Activated naive CD8-positive, alpha-beta T cell treated with anti-CD3 and anti-CD28 coated beads, Interleukin-2, amount 50 U/mL, for 24 hours (primary cell): ENCODE data around the gene TP53BP1.
A peak's percentile ranks its signal among the peaks of the same experiment; 100 is the strongest.

Experiments used
- ATAC-seq: fragments of 150-1000 bp; cut with Tn5 transposase; one replicate; pipeline ENCODE4 v1.10.0; 2021
- DNase-seq: peaks from one replicate; pipeline ENCODE4 v3.0.0; 2021
- H3K27ac Mint-ChIP-seq: one replicate; pipeline ENCODE4 v1.8.0; 2021; ENCODE audit warnings: mild to moderate bottlenecking, mixed read lengths
- H3K27me3 Mint-ChIP-seq: one replicate; pipeline ENCODE4 v1.8.0; 2021; ENCODE audit warnings: mixed read lengths
- H3K36me3 Mint-ChIP-seq: one replicate; pipeline ENCODE4 v1.8.0; 2021; ENCODE audit warnings: low read depth, mixed read lengths
- H3K4me1 Mint-ChIP-seq: one replicate; pipeline ENCODE4 v1.8.0; 2021; ENCODE audit warnings: mixed read lengths
- H3K4me3 Mint-ChIP-seq: one replicate; pipeline ENCODE4 v1.8.0; 2021; ENCODE audit warnings: mild to moderate bottlenecking, moderate library complexity, mixed read lengths
- H3K9me3 Mint-ChIP-seq: one replicate; pipeline ENCODE4 v1.8.0; 2021; ENCODE audit warnings: mixed read lengths

TP53BP1 gene

GRCh38 chr15:43390723-43391122 is 102.2 kb downstream of the TP53BP1 start:
- no peak overlapping the region for H3K27ac Mint-ChIP-seq
- H3K9me3 Mint-ChIP-seq, result no peaks in the 10 kb centered on the region

GRCh38 chr15:43383070-43383469 is 109.9 kb downstream of the TP53BP1 start:
- Mint-ChIP-seq H3K4me3 (no peak overlapping the region), H3K27ac (no peak overlapping the region), H3K36me3 (peaks cover 63% of the 10 kb centered on the region), H3K9me3 (no peaks in the 10 kb centered on the region), H3K27me3 (no peaks in the 10 kb centered on the region), H3K4me1 (no peaks in the 10 kb centered on the region)
- ATAC-seq, result no peak
- DNase-seq, result no peak

More at GRCh38 chr15:43390723-43391122, 102.2 kb downstream of the TP53BP1 start:
- DNase-seq, result no peak
- Mint-ChIP-seq H3K4me1 (no peaks in the 10 kb centered on the region), H3K27me3 (no peaks in the 10 kb centered on the region), H3K36me3 (peaks cover 52% of the 10 kb centered on the region), H3K4me3 (no peak overlapping the region)
- ATAC-seq, result no peak

GRCh38 chr15:43382310-43382709 is 110.6 kb downstream of the TP53BP1 start:
- Mint-ChIP-seq H3K36me3 (peaks cover 62% of the 10 kb centered on the region), H3K4me3 (no peak overlapping the region)
- no peak for DNase-seq

GRCh38 chr15:43378601-43379000 is 114.4 kb downstream of the TP53BP1 start:
- Mint-ChIP-seq H3K4me3 (no peak overlapping the region), H3K4me1 (peaks cover 4% of the 10 kb centered on the region), H3K36me3 (peaks cover 43% of the 10 kb centered on the region), H3K27me3 (no peaks in the 10 kb centered on the region), H3K27ac (no peak overlapping the region), H3K9me3 (no peaks in the 10 kb centered on the region)
- DNase-seq (no peak), ATAC-seq (no peak)

More at GRCh38 chr15:43382310-43382709, 110.6 kb downstream of the TP53BP1 start:
- Mint-ChIP-seq H3K4me1 (no peaks in the 10 kb centered on the region), H3K9me3 (no peaks in the 10 kb centered on the region), H3K27me3 (no peaks in the 10 kb centered on the region), H3K27ac (no peak overlapping the region)
- ATAC-seq, result no peak

GRCh38 chr15:43376017-43376705 is 116.8 kb downstream of the TP53BP1 start:
- no peaks in the 10 kb centered on the region for H3K27me3 Mint-ChIP-seq
- peak; percentile 67 for ATAC-seq
- peaks cover 22% of the 10 kb centered on the region for H3K4me1 Mint-ChIP-seq
- H3K36me3 Mint-ChIP-seq, result peaks cover 39% of the 10 kb centered on the region
- peak; percentile 21 for DNase-seq
- H3K27ac Mint-ChIP-seq, result no peak overlapping the region
- H3K9me3 Mint-ChIP-seq, result no peaks in the 10 kb centered on the region
- H3K4me3 Mint-ChIP-seq, result no peak overlapping the region

GRCh38 chr15:43370975-43371974 is 121.7 kb downstream of the TP53BP1 start, which contains the start of the genes TUBGCP4 and ZSCAN29:
Gene TUBGCP4 (plus strand): TSS chr15:43371101. CDS start chr15:43371355, 254 bp downstream.
Gene ZSCAN29 (minus strand): TSS chr15:43371043. CDS start chr15:43369913, 1,130 bp downstream.
- Mint-ChIP-seq H3K4me1 (peaks cover 48% of the 10 kb centered on the region), H3K36me3 (peaks cover 43% of the 10 kb centered on the region)

GRCh38 chr15:43370310-43370974 is 122.5 kb downstream of the TP53BP1 start:
- Mint-ChIP-seq H3K27ac (peak overlapping the region; percentile 81), H3K27me3 (no peaks in the 10 kb centered on the region), H3K9me3 (peaks cover 24% of the 10 kb centered on the region), H3K4me1 (peaks cover 49% of the 10 kb centered on the region), H3K4me3 (peak overlapping the region; percentile 90), H3K36me3 (peaks cover 48% of the 10 kb centered on the region)
- DNase-seq (peak; percentile 9), ATAC-seq (peak; percentile 60)

More at GRCh38 chr15:43370975-43371974, 121.7 kb downstream of the TP53BP1 start, which contains the start of the genes TUBGCP4 and ZSCAN29:
- Mint-ChIP-seq H3K27ac (peak within 1 kb of the TSS; percentile 81), H3K27me3 (no peaks in the 10 kb centered on the region), H3K4me3 (peak within 1 kb of the TSS; percentile 90), H3K9me3 (peaks cover 22% of the 10 kb centered on the region)
- peak; percentile 85 for DNase-seq
- ATAC-seq, result peak; percentile 93

- Mint-ChIP-seq H3K9me3 (peaks cover 59% of the 10 kb centered on the region), H3K36me3 (peaks cover 92% of the 10 kb centered on the region)
- no peak for DNase-seq
Observed at GRCh38 chr15:43361313-43361903, 131.5 kb downstream of the TP53BP1 start.

GRCh38 chr15:43360821-43361220 is 132.1 kb downstream of the TP53BP1 start:
- no peak for ATAC-seq
- H3K9me3 Mint-ChIP-seq, result peaks cover 55% of the 10 kb centered on the region
- no peak for DNase-seq
- no peak overlapping the region for H3K4me3 Mint-ChIP-seq
- H3K36me3 Mint-ChIP-seq, result peaks cover 91% of the 10 kb centered on the region
- no peaks in the 10 kb centered on the region for H3K27me3 Mint-ChIP-seq
- H3K27ac Mint-ChIP-seq, result no peak overlapping the region
- H3K4me1 Mint-ChIP-seq, result peaks cover under 1% of the 10 kb centered on the region

More at GRCh38 chr15:43361313-43361903, 131.5 kb downstream of the TP53BP1 start:
- H3K4me1 Mint-ChIP-seq, result peaks cover 4% of the 10 kb centered on the region
- no peak overlapping the region for H3K4me3 Mint-ChIP-seq
- H3K27me3 Mint-ChIP-seq, result no peaks in the 10 kb centered on the region
- H3K27ac Mint-ChIP-seq, result no peak overlapping the region
- ATAC-seq, result no peak
